ENCODE data around the gene MAPKAP1. TPM values are rescaled to one million over a fixed set of nuclear protein-coding genes. Genes with fewer than 3 reads are reported as not detected.

Gene MAPKAP1
- total and polyA plus RNA-seq, 2 of the 13 experiments (the other 11 are each of a cell fraction or from before 2014, with no cell fraction given), result 45.0 to 64.3 TPM

DNA sequence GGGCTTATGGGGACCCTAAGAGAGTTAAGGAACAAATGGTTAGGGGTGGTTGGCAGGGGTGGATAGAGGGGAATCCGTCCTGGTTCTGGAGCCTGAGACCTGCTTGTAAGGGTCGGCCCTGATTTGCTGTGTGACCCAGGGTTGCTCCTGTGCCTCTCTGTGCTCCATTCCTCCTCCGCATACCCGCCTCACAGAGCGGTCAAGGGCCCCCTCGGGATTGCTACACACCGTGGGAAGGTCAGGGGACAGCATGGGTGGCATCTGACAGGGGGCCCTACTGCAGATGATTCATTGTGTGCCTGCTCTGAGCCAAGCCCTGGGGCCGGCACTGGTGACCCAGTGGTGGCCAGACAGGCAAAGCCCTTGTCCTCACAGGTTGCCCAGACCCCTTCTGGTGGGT, 283.0 kb downstream of the MAPKAP1 start (continued):
- no peak for TF ChIP-seq RBFOX2 (IDR thresholded peaks at IDR 0.05; ENCODE audit: low read depth, low read length)
- no peak for TF ChIP-seq EED (CRISPR knock-in tag; IDR thresholded peaks at IDR 0.05)
- peak; percentile 62 for TF ChIP-seq FOSL2 (CRISPR knock-in tag; IDR thresholded peaks at IDR 0.05)
- no peak for TF ChIP-seq ZNF121 (CRISPR knock-in tag; IDR thresholded peaks at IDR 0.05)
- no peak for TF ChIP-seq CC2D1A (CRISPR knock-in tag; IDR thresholded peaks at IDR 0.05)
- TF ChIP-seq SRY (CRISPR knock-in tag; IDR thresholded peaks at IDR 0.05), result no peak
- TF ChIP-seq ZNF205 (CRISPR knock-in tag; IDR thresholded peaks at IDR 0.05), result no peak
- no peak for TF ChIP-seq NR2F1 (CRISPR knock-in tag; IDR thresholded peaks at IDR 0.05)
- TF ChIP-seq U2AF1 (optimal IDR thresholded peaks at IDR 0.05; ENCODE audit: low read depth, low read length), result no peak
- TF ChIP-seq, protein P1, sequence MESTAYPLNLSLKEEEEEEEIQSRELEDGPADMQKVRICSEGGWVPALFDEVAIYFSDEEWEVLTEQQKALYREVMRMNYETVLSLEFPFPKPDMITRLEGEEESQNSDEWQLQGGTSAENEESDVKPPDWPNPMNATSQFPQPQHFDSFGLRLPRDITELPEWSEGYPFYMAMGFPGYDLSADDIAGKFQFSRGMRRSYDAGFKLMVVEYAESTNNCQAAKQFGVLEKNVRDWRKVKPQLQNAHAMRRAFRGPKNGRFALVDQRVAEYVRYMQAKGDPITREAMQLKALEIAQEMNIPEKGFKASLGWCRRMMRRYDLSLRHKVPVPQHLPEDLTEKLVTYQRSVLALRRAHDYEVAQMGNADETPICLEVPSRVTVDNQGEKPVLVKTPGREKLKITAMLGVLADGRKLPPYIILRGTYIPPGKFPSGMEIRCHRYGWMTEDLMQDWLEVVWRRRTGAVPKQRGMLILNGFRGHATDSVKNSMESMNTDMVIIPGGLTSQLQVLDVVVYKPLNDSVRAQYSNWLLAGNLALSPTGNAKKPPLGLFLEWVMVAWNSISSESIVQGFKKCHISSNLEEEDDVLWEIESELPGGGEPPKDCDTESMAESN (CRISPR knock-in tag; conservative IDR thresholded peaks at IDR 0.05), result no peak
- peak; percentile 69 for TF ChIP-seq ZMYM3 (CRISPR knock-in tag; IDR thresholded peaks at IDR 0.05)
- TF ChIP-seq ZFP36 (IDR thresholded peaks at IDR 0.05; ENCODE audit: borderline replicate concordance, low read depth, low read length, partially characterized antibody), result peak; percentile 77
- TF ChIP-seq, protein P2, sequence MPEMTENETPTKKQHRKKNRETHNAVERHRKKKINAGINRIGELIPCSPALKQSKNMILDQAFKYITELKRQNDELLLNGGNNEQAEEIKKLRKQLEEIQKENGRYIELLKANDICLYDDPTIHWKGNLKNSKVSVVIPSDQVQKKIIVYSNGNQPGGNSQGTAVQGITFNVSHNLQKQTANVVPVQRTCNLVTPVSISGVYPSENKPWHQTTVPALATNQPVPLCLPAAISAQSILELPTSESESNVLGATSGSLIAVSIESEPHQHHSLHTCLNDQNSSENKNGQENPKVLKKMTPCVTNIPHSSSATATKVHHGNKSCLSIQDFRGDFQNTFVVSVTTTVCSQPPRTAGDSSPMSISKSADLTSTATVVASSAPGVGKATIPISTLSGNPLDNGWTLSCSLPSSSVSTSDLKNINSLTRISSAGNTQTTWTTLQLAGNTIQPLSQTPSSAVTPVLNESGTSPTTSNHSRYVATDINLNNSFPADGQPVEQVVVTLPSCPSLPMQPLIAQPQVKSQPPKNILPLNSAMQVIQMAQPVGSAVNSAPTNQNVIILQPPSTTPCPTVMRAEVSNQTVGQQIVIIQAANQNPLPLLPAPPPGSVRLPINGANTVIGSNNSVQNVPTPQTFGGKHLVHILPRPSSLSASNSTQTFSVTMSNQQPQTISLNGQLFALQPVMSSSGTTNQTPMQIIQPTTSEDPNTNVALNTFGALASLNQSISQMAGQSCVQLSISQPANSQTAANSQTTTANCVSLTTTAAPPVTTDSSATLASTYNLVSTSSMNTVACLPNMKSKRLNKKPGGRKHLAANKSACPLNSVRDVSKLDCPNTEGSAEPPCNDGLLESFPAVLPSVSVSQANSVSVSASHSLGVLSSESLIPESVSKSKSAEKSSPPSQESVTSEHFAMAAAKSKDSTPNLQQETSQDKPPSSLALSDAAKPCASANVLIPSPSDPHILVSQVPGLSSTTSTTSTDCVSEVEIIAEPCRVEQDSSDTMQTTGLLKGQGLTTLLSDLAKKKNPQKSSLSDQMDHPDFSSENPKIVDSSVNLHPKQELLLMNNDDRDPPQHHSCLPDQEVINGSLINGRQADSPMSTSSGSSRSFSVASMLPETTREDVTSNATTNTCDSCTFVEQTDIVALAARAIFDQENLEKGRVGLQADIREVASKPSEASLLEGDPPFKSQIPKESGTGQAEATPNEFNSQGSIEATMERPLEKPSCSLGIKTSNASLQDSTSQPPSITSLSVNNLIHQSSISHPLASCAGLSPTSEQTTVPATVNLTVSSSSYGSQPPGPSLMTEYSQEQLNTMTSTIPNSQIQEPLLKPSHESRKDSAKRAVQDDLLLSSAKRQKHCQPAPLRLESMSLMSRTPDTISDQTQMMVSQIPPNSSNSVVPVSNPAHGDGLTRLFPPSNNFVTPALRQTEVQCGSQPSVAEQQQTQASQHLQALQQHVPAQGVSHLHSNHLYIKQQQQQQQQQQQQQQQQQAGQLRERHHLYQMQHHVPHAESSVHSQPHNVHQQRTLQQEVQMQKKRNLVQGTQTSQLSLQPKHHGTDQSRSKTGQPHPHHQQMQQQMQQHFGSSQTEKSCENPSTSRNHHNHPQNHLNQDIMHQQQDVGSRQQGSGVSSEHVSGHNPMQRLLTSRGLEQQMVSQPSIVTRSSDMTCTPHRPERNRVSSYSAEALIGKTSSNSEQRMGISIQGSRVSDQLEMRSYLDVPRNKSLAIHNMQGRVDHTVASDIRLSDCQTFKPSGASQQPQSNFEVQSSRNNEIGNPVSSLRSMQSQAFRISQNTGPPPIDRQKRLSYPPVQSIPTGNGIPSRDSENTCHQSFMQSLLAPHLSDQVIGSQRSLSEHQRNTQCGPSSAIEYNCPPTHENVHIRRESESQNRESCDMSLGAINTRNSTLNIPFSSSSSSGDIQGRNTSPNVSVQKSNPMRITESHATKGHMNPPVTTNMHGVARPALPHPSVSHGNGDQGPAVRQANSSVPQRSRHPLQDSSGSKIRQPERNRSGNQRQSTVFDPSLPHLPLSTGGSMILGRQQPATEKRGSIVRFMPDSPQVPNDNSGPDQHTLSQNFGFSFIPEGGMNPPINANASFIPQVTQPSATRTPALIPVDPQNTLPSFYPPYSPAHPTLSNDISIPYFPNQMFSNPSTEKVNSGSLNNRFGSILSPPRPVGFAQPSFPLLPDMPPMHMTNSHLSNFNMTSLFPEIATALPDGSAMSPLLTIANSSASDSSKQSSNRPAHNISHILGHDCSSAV (CRISPR knock-in tag; IDR thresholded peaks at IDR 0.05; ENCODE audit: borderline replicate concordance), result no peak
- TF ChIP-seq, protein P3, sequence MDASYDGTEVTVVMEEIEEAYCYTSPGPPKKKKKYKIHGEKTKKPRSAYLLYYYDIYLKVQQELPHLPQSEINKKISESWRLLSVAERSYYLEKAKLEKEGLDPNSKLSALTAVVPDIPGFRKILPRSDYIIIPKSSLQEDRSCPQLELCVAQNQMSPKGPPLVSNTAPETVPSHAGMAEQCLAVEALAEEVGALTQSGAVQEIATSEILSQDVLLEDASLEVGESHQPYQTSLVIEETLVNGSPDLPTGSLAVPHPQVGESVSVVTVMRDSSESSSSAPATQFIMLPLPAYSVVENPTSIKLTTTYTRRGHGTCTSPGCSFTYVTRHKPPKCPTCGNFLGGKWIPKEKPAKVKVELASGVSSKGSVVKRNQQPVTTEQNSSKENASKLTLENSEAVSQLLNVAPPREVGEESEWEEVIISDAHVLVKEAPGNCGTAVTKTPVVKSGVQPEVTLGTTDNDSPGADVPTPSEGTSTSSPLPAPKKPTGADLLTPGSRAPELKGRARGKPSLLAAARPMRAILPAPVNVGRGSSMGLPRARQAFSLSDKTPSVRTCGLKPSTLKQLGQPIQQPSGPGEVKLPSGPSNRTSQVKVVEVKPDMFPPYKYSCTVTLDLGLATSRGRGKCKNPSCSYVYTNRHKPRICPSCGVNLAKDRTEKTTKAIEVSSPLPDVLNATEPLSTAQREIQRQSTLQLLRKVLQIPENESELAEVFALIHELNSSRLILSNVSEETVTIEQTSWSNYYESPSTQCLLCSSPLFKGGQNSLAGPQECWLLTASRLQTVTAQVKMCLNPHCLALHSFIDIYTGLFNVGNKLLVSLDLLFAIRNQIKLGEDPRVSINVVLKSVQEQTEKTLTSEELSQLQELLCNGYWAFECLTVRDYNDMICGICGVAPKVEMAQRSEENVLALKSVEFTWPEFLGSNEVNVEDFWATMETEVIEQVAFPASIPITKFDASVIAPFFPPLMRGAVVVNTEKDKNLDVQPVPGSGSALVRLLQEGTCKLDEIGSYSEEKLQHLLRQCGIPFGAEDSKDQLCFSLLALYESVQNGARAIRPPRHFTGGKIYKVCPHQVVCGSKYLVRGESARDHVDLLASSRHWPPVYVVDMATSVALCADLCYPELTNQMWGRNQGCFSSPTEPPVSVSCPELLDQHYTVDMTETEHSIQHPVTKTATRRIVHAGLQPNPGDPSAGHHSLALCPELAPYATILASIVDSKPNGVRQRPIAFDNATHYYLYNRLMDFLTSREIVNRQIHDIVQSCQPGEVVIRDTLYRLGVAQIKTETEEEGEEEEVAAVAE (CRISPR knock-in tag; IDR thresholded peaks at IDR 0.05; ENCODE audit: borderline replicate concordance), result no peak
- no peak for TF ChIP-seq ZNF329 (CRISPR knock-in tag; IDR thresholded peaks at IDR 0.05; ENCODE audit: low read depth)

Data from HepG2 (cell line).